Measurements from ENCODE around the gene GAN.

The GAN gene

DNA sequence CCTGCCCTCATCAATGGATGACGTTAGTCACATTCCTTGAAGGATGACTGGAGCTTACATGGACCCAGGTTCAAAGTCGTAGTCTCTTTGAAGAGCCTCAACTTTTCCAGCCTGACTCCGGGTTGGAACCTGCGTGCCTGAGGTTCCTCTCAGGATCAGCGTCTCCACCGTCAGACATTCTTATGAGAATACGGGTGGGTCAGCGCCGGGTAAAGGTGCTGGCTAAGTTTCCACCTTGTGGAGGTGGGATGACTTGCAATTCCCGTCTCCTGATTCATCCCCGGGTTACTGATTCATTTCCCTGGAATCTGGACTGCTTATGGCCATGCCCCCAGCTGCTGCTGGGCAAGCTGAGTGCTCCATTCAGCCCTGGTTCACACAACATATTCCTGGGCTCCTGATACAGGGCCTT, 90.9 kb downstream of the GAN start:
- DNase-seq (ENCODE audit: insufficient read length, low spot score) (no peak), FAIRE-seq (no peak)
- TF ChIP-seq, protein P1, sequence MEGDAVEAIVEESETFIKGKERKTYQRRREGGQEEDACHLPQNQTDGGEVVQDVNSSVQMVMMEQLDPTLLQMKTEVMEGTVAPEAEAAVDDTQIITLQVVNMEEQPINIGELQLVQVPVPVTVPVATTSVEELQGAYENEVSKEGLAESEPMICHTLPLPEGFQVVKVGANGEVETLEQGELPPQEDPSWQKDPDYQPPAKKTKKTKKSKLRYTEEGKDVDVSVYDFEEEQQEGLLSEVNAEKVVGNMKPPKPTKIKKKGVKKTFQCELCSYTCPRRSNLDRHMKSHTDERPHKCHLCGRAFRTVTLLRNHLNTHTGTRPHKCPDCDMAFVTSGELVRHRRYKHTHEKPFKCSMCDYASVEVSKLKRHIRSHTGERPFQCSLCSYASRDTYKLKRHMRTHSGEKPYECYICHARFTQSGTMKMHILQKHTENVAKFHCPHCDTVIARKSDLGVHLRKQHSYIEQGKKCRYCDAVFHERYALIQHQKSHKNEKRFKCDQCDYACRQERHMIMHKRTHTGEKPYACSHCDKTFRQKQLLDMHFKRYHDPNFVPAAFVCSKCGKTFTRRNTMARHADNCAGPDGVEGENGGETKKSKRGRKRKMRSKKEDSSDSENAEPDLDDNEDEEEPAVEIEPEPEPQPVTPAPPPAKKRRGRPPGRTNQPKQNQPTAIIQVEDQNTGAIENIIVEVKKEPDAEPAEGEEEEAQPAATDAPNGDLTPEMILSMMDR (IDR thresholded peaks at IDR 0.05; ENCODE audit: insufficient read depth, missing control alignments), result no peak

DNA sequence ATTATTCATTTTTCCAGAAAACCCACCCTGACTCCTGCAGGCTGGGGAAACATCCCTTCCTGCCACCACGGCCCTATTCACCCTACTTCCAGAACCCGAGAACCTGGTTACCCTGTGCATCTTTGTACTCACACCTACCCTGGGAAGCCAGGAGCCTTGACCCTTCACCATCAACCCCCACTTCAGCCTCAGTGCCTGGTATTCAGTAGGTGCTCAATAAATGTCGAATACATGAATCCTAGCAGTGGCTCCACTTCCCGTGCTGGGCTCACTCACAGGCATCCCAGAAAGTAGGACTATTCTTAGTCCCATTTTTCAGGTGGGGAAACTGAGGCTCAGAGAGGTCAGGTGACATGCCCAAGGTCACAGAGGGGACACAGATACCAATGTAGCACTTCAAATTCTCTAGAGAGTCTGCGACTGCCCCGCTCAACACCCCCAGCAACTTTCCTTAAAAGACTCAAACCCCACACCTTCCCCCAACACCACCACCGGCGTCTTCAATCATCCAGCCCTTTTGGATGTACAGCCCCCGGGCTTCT, 93.7 kb downstream of the GAN start:
- TF ChIP-seq, protein P1 (IDR thresholded peaks at IDR 0.05; ENCODE audit: insufficient read depth, missing control alignments), result no peak
- DNase-seq (ENCODE audit: insufficient read length, low spot score) (no peak), FAIRE-seq (no peak)

DNA sequence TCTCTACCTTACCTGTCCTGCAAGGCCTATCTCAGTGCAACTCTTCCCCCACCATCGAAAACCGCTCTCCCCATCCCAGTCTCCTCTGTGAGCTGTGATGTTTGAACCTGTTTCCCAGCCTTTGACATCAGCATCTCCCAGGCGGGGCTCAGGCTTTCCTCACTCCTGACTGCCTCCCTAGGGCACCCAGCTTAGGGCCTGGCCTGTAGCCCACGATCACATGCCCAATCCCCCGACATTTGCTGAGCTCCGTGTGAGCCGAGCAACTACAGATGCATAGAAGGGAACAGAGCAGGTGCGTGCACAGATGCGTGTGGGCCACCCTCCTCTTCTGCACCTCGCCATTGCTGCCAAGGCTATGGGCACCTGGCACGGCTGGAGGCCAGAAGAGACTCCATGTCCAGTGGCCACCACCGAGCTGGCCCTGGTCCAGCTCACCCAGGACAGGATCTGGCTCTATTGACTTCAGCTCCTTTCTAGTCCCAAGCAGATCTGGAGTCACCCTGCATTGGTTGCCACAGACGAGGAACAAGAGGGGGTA, 94.3 kb downstream of the GAN start:
- FAIRE-seq, result no peak
- TF ChIP-seq, protein P1 (IDR thresholded peaks at IDR 0.05; ENCODE audit: insufficient read depth, missing control alignments), result no peak
- no peak for DNase-seq (ENCODE audit: insufficient read length, low spot score)

DNA sequence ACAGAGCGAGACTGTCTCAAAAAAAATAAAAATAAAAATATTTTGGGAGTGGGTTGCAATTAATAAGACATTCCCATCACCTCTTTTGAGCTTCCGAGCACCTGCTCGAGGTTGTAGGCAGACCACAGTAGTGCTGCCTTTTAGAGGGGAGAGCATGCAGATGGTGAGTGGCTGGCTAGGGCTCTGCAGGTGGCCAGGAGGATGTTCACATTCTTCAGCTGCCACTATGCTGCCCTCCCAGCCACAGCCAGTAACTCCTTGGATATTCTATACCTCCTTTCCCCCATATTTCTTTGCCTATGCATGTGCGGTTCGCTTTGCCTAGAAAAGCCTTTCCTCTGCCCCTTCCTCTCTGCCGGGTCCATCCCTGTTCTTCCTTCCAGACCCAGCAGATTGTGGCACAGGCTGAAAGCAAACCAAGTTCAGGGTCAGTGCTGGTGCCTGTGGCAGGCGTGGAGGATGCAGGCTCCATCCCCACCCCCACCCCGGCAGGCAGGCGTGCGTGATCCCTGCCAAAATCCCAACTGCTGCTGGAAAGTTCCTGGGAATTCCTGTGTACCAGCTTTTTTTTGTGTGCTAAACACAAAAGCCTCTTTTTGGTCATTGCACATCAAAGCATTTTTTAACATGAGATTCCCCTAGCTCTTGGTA, 96.0 kb downstream of the GAN start:
- DNase-seq (ENCODE audit: insufficient read length, low spot score), result no peak
- TF ChIP-seq, protein P1 (IDR thresholded peaks at IDR 0.05; ENCODE audit: insufficient read depth, missing control alignments), result no peak
- no peak for FAIRE-seq

DNA sequence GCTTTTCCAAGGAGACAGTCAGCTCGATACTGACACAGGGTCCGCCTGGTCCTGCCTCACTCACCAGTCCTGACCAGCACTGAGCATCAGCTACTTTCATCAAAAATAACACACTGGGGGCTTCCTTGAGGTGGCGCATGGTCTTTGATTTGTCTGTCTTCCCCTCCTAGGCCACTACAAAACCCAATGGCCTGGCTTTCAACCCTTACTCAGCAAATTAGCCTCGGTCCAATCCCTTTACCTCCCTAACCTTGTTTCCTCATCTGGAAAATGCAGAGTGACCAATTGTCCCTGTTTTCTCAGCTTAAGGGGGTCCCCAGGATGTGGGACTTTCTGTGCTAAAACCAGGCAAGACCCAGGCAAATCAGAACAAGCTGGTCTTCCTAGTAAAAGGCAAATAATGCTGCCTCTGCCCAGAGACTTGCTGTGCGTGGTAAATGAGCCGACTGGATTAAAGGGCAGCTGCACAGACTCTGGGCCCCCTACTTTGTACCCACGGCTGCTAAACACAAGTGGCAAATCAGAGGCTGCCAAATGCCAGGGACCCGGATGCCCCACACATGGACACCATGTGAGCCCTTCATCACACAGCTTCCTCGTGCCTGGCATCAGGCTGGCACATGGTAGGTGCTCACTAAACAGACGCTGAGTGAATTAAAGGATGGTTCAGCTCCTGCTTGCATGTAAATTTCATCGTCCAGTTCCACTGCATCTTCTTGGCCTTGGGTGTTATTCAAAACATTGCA, 98.7 kb downstream of the GAN start:
- FAIRE-seq (no peak), DNase-seq (ENCODE audit: insufficient read length, low spot score) (no peak)
- TF ChIP-seq, protein P1 (IDR thresholded peaks at IDR 0.05; ENCODE audit: insufficient read depth, missing control alignments), result no peak

DNA sequence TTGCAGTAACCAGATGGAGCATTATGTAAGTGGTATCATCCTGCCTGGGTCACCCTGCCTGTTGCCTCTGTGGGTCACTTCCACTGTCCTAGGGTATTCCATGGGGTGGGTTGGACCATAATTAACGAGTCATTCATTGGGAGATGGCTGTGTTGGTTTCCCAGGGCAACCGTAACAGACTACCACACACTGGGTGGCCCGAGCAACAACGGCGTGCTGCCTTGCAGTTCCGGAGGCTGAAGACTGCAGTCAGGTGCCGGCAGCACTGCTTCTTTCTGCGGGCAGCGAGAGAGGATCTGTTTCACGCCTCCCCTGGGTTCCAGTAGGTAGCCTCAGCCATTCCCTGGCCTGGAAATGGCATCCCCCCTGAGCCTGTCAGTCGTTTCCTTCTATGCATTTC, 101.0 kb downstream of the GAN start:
- FAIRE-seq (no peak), DNase-seq (ENCODE audit: insufficient read length, low spot score) (no peak)
- TF ChIP-seq, protein P1 (IDR thresholded peaks at IDR 0.05; ENCODE audit: insufficient read depth, missing control alignments), result no peak
